GM21529 (cell line): ENCODE data around the gene PECR.
A peak's percentile ranks its signal among the peaks of the same experiment; 100 is the strongest.

Experiments
- ATAC-seq: cut with Tn5 transposase; IDR thresholded peaks from one replicate; pipeline ENCODE4 v1.9.1; 2021; ENCODE audit not compliant: unreplicated experiment

Gene PECR

DNA sequence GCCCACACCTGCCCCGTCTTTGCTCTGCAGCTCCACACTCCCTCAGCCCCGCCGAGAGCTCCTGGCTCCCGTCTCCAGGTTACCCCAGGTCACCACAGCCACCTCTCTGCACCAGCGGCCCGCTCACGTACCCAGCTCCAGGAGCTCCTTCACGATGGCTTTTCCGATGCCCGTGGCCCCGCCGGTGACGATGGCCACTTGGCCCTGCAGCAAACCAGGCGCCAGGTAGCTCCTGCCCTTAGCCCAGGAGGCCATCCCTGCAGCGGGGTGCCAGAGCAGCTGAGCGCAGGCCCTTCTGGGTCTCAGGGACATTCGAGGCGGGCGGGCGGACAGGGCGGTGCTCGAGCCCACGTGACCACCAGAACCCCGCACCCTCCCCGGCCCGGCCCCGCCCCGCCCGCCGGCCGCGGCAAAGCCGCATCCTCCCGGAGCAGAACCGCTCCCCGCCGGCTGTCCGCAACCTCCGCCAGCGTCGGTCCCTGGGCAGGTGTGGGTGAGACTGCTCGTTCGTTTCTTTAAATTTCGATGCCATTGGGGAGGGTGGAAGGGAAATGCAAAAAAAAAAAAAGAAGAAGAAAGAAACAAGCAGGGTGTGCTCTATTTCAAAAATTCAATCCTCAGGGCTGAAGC, at the start of gene PECR, which contains the start of gene TMEM169:
PECR (minus strand) TSS at position 323 of the 630 bp plus-strand sequence; CDS start at position 255, 68 bp downstream.
TMEM169 (plus strand) TSS at position 433 of the 630 bp plus-strand sequence. CDS start 14,045 bp downstream, outside the sequence.
- ATAC-seq, result peak; percentile 96

DNA sequence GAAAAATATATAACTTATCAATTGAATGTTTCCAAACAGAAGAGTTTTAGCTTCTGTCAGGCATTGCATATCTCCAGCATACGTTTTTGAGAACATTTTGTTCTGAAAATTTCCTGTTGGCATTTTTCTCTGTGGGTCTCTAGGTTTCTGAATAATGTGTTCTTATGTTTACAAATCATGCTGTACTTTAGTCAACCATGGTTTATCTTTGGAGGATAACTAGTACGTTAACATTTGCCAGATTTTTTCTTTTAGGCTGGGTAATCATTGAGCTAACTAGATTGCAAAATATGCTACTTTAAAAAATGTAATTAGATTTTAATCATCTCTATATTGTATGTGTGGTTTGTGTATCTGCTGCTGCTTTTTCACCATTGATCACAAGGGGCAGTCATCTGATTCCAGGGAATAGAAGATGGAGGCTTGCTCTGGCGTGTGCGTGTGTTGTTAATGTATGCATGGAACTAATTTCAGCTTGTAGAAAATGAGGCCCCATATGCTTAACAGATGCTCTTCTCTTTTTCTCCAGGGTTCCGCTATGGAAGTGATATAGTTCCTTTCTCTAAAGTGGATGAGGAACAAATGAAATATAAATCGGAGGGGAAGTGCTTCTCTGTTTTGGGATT, 48.9 kb upstream of the PECR start:
- ATAC-seq, result no peak

DNA sequence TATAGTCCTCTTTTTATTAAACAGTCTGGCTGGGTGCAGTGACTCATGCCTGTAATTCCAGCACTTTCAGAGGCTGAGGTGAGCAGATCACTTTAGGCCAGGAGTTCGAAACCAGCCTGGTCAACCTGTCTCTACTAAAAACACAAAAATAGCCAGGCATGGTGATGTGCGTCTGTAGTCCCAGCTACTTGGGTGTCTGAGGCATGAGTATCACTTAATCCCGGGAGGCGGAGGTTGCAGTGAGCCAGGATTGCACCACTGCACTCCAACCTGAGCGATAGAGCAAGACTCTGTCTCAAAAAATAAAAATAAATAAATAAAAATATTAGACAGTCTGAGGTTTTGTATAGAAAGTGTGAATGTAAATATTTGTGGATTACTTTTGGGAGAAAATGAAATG, 45.3 kb upstream of the PECR start:
- no peak for ATAC-seq

DNA sequence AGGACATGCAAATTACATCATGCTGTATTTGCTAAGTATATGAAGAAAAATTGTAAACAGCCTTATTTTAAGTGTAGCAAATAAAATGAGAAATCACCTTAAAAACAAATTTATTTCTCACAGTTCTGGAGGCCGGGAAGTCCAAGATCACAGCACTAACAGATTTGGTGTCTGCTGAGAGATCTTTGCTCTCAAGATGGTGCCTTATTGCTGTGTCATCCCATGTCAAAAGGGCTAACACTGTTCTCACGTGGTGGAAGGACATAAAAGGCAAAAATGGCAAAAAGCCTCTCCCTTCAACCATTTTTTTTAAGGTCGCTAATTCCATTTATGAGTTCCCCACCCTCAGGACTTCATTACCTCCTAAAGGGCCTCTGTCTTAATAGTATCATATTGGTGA, 39.6 kb upstream of the PECR start:
- ATAC-seq, result no peak

DNA sequence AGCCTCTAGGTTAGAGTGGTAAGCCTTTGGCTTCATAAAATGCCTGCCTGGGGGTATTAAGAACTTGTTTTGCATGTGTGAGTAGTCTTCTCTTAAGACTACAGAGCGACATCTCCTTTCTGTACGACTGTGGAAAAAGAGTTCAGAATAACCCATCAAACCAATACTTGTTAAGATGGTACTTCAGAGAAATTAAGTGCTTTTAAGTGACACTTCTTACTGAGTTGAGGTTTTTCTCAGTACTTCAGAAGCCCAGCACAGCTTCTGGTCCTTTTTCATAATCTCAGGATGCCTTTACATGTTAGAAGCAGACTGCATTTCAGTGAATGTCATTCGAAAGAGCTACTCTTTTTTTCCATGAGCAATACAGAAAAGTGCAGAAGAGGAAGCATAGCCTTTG, 38.4 kb upstream of the PECR start:
- no peak for ATAC-seq

DNA sequence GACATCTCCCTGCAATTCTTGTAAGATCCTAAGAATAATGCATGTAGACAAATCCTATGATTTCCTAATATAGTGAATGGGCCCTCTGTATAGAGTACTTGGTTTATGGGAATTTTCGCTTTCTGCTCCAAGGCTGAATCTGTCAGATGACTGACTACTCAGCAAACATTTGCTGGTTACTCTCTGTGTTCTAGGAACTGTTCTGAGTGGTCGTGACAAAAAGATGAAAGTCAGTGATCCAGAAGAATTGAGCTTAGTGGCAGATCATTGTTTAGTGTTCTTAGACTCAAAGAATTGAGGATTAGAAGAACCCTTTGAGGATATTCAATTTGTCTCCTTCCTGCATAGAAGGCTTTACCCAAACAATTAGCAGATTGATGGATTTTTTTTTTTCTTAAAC, 37.5 kb upstream of the PECR start:
- no peak for ATAC-seq

DNA sequence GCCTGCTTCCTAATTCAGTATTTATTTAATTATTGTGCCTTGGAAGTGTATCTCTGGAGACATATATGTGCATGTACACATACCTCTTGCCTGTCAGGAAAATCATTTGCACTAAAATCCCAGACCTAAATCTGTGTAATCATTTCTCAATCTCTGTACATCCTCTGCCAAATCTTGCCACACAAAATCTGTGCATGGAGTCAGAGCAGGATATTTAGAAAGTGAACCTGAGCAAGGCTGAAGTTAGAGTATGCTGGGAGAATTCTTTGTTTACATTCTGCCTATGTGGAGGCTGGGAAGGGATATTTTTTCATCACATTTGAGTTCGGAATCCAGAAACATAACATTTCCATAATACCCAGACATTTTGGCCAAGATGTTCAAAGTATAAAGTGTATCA, 36.9 kb upstream of the PECR start:
- ATAC-seq, result no peak

DNA sequence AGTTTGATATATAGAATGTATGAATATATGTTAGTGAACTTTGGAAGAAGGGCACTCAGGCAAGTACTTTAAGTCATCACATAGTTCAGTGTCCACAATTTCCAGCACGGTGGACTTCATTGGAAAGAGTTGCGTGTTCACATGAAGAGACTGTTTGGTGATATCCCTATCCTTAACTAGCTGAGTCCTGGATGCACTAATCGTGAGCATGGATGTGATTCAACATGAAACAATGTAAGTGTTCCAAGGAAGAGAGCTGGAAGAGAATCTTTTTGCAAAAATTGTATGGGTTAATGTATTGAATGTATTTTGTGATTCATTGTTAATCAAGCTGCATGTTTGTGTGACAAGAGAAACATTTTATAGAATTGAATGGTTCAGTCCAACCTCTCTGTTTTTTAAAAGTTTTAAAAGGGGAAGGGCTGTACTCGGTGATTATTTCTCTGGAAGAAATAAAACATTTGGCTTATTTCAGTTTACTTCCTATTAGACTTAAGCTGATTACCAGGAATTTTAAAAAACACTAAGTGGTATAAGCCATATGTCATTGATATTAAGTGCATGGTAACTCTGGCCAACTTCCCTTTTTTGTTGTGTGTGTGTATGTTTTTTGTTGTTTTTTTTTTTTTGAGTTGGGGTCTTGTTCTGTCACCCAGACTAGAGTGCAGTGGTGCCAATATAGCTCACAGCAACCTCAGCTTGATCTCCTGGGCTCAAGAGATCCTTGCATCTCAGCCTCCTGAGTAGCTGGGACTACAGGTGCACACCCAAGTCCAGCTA, 36.1 kb upstream of the PECR start:
- ATAC-seq, result no peak

DNA sequence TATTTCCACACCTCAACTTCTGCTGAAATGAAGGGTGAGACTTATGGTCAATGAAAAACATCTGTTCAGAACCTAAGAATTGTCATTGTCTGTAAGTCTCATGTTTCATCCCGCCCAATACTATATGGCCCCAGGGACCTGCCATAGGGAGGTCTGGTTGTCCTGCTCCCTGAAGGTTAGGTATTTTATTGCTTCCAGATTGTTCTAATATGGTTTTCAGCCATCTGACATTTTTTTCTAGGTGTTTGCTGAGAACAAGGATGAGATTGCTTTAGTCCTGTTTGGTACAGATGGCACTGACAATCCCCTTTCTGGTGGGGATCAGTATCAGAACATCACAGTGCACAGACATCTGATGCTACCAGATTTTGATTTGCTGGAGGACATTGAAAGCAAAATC, 34.8 kb upstream of the PECR start:
- ATAC-seq, result no peak

DNA sequence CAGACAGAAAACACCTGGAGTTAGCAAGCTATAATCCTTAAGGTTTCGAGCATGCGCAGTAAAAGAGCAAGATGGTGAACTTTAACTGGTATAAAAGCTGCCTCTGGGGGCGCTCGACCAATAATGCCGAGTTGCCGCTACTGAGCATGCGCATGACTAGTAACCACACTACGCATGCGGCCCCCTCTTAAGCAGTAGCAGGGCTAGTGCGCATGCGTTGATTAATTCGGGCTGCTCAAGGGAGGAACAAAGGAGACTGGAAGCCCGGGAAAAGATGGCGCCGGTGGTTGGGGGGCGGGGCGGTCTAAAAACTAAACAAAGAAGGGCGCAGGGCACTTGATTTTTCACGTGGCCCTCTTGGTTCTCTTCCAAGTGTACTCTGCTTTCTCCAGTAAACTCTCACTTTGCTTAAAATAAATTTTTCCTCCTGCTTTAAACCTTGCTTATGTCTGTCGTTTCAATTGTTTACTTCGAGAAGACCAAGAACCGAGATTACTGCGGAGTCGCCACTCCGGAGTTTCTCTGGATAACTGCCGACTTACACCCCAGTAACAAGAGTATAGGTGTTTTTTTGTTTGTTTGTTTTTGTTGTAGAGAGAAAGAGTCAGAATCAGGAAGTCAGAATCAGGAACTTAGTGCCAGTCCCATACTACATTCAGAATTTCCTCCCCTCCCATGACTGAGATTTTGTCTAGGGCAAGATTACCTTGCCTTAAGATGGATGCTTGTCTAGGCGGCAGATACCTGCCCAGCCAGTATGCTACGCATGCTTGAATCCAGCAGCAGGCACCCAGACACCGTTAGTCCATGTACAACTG, 33.3 kb upstream of the PECR start:
- ATAC-seq, result peak; percentile 52

DNA sequence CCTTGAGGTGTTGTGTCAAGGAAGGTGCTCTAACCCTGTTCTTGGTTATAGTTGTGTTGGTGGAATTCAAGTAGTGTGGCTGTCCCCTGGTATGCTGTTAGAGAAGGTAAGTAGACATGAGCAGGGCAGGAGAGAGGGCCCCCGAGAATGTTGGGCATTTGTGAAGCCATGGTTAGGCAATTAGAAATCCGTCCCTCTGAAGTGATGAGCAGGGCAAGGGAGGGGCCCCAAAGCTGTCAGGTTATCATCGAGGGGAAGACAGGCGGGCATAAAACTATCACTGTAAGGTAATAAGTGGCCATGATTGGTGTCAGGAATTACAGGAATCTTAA, 32.7 kb upstream of the PECR start:
- no peak for ATAC-seq

DNA sequence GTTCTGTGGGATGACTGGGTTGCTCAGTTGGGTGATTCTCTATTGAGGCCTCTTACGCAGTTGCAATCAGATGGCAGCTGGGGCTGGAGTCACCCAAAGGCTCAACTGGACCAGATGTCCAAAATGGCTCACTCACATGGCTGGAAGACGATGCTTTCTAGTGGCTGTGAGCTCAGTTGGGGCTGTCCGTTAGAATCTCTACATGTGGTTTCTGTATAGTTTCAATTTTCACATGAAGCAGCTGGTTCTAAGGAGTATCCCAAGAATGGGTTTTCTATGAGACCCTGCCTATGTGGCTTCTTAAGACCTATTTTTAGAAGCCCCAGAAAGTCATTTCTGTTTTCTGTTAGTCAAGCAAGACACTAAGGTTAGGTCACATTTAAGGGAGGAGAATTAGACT, 32.0 kb upstream of the PECR start:
- peak; percentile 71 for ATAC-seq

DNA sequence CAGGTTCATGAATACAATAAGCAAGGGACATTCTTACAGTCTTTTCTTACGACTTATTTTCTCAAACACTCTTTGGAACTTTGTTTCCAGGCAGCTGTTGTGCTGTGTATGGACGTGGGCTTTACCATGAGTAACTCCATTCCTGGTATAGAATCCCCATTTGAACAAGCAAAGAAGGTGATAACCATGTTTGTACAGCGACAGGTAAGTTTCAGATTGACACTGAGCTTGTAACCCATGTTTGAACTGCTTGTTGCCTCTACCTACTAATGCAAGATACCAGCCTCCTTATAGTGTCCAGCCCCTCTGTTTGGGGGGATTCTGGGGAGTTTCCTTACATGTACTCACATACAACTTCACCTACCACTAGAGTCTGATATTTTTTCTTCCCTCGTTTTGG, 31.3 kb upstream of the PECR start:
- no peak for ATAC-seq

DNA sequence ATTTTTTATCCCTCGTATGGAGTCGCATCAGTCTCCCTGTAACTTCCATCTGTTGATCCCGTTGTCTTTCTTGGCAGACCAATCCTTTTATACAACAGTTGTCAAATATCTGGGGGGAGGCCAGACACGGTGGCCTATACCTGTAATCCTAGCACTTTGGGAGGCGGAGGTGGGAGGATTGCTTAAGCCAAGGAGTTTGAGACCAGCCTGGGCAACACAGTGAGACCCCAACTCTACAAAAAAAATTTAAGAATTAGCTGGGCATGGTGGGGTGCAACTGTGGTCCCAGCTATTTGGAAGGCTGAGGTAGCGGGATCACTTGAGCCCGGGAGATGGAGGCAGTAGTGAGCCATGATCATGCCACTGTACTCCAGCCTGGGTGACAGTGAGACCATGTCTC, 29.5 kb upstream of the PECR start:
- no peak for ATAC-seq

DNA sequence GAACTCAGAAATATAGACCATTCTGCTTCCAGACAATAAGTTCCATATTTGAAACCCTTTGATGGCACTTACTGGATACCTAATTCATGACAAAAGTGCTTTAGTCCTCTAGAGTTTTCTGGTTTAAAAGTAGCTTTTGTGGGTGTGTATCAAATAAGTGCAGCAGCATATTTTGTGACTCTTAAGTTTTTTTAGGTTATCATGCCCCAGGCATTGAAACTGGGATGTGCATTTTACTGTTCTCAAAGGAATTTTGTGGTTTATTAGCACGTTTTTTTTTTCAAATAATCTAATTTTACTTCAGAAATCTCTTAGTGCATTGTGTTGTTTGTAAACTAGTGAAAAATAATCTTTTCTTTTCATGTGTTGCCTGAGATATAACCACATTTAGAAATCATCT, 29.0 kb upstream of the PECR start:
- no peak for ATAC-seq

DNA sequence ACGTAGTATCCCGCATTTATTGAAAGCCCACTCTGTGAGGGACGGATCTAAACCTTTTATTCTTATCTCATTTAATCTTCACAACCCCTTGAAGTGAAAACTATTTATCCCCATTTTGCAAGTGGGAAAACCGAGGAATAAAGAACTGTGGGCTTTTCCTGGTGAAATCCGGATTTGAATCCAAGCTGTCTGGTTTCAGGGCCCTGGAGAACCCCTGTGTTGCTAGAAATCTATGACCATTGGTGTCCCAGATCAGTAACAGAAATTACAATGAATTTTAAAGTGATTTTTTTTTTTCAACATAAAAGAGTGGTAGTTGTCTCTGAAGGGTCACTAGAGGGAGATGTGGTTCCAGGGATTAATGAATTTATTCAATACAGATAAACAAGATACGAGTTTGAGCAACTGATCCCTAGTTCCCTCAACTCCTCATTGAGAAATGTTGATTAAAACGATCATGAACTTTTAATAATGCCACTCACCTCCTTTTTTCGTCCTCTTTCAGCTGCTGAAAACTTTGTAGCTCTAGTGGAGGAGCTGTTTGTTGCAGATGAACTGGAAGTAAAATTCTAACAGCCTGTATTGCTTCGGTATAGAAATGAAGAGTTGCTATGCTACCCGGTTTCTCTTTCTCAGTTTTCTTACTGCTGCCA, 28.5 kb upstream of the PECR start:
- ATAC-seq, result no peak

DNA sequence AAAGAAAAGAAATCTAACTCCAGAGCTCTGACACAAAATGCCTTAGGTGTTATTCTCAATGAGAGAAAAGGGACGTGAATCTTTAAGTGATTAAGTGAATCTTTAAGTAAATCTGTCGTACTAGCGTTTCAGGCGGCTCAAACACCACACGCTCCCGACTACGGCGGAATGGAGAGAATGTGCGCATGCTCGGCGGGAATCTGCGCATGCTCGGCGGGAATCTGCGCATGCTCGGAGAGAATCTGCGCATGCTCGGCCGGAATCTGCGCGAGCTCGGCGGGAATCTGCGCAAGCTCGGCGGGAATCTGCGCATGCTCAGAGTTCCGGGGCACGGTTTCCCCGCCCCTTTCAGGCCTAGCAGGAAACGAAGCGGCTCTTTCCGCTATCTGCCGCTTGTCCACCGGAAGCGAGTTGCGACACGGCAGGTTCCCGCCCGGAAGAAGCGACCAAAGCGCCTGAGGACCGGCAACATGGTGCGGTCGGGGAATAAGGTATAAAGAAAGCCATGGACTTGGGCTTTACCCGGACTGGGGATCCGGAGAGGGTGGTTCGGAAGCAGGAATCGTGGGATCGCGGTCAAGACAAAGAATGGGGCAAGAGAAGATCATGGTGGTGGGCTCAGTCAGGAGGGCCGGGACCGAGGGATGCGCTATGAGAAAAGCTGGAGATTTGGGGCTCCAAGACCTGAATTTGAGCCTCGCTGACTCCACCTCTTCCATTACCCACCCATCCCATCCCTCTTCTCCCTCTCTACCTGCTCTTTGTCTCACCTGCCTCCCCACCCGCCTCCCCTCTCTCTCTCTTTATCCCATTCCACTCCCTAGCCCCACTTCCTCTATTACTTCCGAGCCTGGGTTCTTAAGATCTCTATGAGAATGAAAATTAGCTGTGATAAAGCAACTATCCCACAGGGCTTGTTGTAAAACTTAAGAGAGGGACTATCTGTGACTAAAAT, 27.6 kb upstream of the PECR start, which contains the start of gene XRCC5:
XRCC5 (plus strand) TSS at position 382 of the 955 bp plus-strand sequence; CDS start at position 471, 89 bp downstream.
- peak; percentile 49 for ATAC-seq

DNA sequence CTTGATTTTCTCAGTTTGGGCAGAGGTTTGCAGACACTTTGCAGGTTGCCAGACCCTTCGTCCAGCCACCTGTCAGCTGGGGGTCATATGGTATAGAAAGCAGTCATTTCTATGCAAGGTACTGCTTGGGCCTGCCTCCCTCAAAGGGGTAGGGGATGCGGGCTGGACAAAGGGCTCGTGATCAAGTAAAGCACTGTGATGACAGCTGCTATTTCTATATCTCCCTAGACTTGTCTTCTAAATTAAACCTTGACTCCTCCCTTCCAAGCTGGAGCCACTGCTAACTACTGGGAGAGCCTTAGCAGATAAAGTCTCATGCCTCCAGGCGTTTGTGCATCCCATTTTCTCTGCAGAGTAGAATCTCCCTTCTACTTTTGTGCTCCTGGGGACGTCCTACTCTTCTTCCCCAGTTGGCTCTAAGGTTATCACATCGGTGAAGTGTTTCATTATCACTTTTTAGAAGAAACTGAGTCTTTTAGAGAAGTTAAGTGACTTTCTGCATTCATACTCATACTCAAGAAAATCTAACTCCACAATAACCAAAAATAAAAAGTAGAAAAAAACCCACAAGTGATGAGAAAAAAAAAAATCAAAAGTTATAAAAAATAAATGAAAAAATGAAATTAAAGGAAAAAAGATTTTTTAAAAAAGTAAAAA, 26.8 kb upstream of the PECR start:
- no peak for ATAC-seq

DNA sequence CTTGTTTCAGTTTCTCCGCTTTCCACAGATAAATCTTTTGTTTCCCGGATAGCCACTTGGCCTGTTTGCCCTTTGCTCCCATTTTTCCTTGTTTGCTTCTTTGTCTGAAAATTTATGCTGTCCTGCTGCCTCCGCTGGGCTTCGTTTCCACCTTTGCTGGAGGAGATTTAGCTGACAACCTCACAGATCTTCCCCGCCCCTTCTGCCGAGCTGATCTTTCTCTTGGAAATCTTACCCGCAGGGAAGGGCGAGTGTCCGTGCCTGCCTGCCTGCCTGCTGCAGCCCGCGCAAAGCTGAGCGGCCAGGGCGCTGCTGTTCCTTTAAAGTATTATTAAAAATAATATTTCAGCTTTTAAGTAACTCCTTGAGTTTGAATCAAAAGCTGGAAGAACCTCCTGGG, 26.2 kb upstream of the PECR start:
- ATAC-seq, result no peak
